Mesothelial cell of epicardium (in vitro differentiated cells): ENCODE data around the gene FGF4. TPM values are rescaled to one million over a fixed set of nuclear protein-coding genes. Genes with fewer than 3 reads are reported as not detected.

Source experiments
- DNase-seq, 2 experiments: peaks; one replicate each; pipeline ENCODE4 v3.0.0; 2021; ENCODE audit warnings: low spot score in 2 of 2; ENCODE audit not compliant: unreplicated experiment in 2 of 2
- H3K27ac Mint-ChIP-seq: 2 replicates; pipeline ENCODE4 v1.8.0; 2021; ENCODE audit warnings: mixed read lengths
- H3K27me3 Mint-ChIP-seq: 2 replicates; pipeline ENCODE4 v1.8.0; 2021; ENCODE audit warnings: low read depth, mixed read lengths
- H3K36me3 Mint-ChIP-seq: 2 replicates; pipeline ENCODE4 v1.8.0; 2021; ENCODE audit warnings: mixed read lengths
- H3K4me1 Mint-ChIP-seq: 2 replicates; pipeline ENCODE4 v1.8.0; 2021; ENCODE audit warnings: mixed read lengths
- H3K4me3 Mint-ChIP-seq: 2 replicates; pipeline ENCODE4 v1.8.0; 2021; ENCODE audit warnings: mild to moderate bottlenecking, moderate library complexity, mixed read lengths
- H3K9me3 Mint-ChIP-seq: 2 replicates; pipeline ENCODE4 v1.8.0; 2021; ENCODE audit warnings: mixed read lengths
- total RNA-seq: library from RNA; stranded (reverse); gene quantifications from 3 replicates; pipeline ENCODE4 v1.2.1, GENCODE V29; 2021
- TF ChIP-seq, protein P1 (sequence below): fragments of 200-600 bp; sonication (generic); IDR thresholded peaks from one replicate; pipeline ENCODE4 v1.5.0; 2021; ENCODE audit warnings: antibody characterized with exemption; ENCODE audit not compliant: unreplicated experiment

FGF4 gene
- total RNA-seq, 1 donor from 2014 or later = not detected

GRCh38 chr11:69791276-69792180 lies 16.4 kb upstream of the FGF4 start:
- H3K36me3 Mint-ChIP-seq = no peaks in the 10 kb centered on the region
- H3K27me3 Mint-ChIP-seq = no peaks in the 10 kb centered on the region
- H3K4me1 Mint-ChIP-seq = no peaks in the 10 kb centered on the region
- H3K9me3 Mint-ChIP-seq = peaks cover 4% of the 10 kb centered on the region
- no peak overlapping the region for H3K4me3 Mint-ChIP-seq
- H3K27ac Mint-ChIP-seq = no peak overlapping the region
- TF ChIP-seq, protein P1, sequence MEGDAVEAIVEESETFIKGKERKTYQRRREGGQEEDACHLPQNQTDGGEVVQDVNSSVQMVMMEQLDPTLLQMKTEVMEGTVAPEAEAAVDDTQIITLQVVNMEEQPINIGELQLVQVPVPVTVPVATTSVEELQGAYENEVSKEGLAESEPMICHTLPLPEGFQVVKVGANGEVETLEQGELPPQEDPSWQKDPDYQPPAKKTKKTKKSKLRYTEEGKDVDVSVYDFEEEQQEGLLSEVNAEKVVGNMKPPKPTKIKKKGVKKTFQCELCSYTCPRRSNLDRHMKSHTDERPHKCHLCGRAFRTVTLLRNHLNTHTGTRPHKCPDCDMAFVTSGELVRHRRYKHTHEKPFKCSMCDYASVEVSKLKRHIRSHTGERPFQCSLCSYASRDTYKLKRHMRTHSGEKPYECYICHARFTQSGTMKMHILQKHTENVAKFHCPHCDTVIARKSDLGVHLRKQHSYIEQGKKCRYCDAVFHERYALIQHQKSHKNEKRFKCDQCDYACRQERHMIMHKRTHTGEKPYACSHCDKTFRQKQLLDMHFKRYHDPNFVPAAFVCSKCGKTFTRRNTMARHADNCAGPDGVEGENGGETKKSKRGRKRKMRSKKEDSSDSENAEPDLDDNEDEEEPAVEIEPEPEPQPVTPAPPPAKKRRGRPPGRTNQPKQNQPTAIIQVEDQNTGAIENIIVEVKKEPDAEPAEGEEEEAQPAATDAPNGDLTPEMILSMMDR = no peak
- no peak for DNase-seq

- DNase-seq = no peak
- Mint-ChIP-seq H3K4me1 (no peaks in the 10 kb centered on the region), H3K9me3 (peaks cover 4% of the 10 kb centered on the region), H3K36me3 (no peaks in the 10 kb centered on the region), H3K4me3 (no peak overlapping the region), H3K27me3 (peaks cover 1% of the 10 kb centered on the region), H3K27ac (no peak overlapping the region)
- TF ChIP-seq, protein P1 = no peak
Observed at GRCh38 chr11:69788956-69789355, 13.8 kb upstream of the FGF4 start.

- Mint-ChIP-seq H3K27me3 (peaks cover 2% of the 10 kb centered on the region), H3K27ac (no peak overlapping the region), H3K4me3 (no peak overlapping the region), H3K9me3 (no peaks in the 10 kb centered on the region), H3K4me1 (no peaks in the 10 kb centered on the region), H3K36me3 (no peaks in the 10 kb centered on the region)
- DNase-seq = no peak
- TF ChIP-seq, protein P1 = no peak
Observed at GRCh38 chr11:69787906-69788305, 12.8 kb upstream of the FGF4 start.

GRCh38 chr11:69787457-69787856 lies 12.3 kb upstream of the FGF4 start:
- Mint-ChIP-seq H3K36me3 (no peaks in the 10 kb centered on the region), H3K27me3 (peaks cover 6% of the 10 kb centered on the region), H3K4me1 (no peaks in the 10 kb centered on the region), H3K4me3 (no peak overlapping the region), H3K9me3 (no peaks in the 10 kb centered on the region), H3K27ac (no peak overlapping the region)
- TF ChIP-seq, protein P1 = no peak
- DNase-seq = no peak

- no peak overlapping the region for H3K4me3 Mint-ChIP-seq
- H3K4me1 Mint-ChIP-seq = no peaks in the 10 kb centered on the region
- H3K36me3 Mint-ChIP-seq = no peaks in the 10 kb centered on the region
- DNase-seq = no peak
- no peaks in the 10 kb centered on the region for H3K9me3 Mint-ChIP-seq
- peaks cover 57% of the 10 kb centered on the region for H3K27me3 Mint-ChIP-seq
- TF ChIP-seq, protein P1 = no peak
- no peak overlapping the region for H3K27ac Mint-ChIP-seq
Observed at GRCh38 chr11:69781241-69781640, 6.1 kb upstream of the FGF4 start.
